GM21786 (cell line): ENCODE data around the gene CAD.
"Not testable (repeated sequence)": the region's sequence is repeated elsewhere in the genome, so short reads cannot be mapped to it uniquely, and the experiment has no call there.

Experiments used
- ATAC-seq: cut with Tn5 transposase; IDR thresholded peaks from one replicate; pipeline ENCODE4 v1.9.1; 2021; ENCODE audit not compliant: unreplicated experiment

The CAD gene

GRCh38 chr2:27217173-27218121 is at the start of gene CAD:
TSS of gene CAD (plus strand) at chr2:27217369. CDS start at chr2:27217552, 183 bp downstream.
- ATAC-seq, result peak; percentile 71

- no peak for ATAC-seq
Observed at GRCh38 chr2:27170581-27171337, 46.4 kb upstream of the CAD start.

- ATAC-seq, result no peak
Observed at GRCh38 chr2:27171351-27171848, 45.8 kb upstream of the CAD start.

GRCh38 chr2:27174638-27175037 is 42.5 kb upstream of the CAD start:
- no peak for ATAC-seq

- no peak for ATAC-seq
Observed at GRCh38 chr2:27175330-27175729, 41.8 kb upstream of the CAD start.

GRCh38 chr2:27175781-27176180 is 41.4 kb upstream of the CAD start:
- not testable (repeated sequence) for ATAC-seq

- no peak for ATAC-seq
Observed at GRCh38 chr2:27177441-27178351, 39.5 kb upstream of the CAD start.

- no peak for ATAC-seq
Observed at GRCh38 chr2:27178469-27178868, 38.7 kb upstream of the CAD start.

GRCh38 chr2:27179344-27180000 is 37.7 kb upstream of the CAD start:
- no peak for ATAC-seq

- no peak for ATAC-seq
Observed at GRCh38 chr2:27182346-27182745, 34.8 kb upstream of the CAD start.

- no peak for ATAC-seq
Observed at GRCh38 chr2:27184115-27184514, 33.1 kb upstream of the CAD start.

- ATAC-seq, result no peak
Observed at GRCh38 chr2:27185331-27186026, 31.7 kb upstream of the CAD start.

GRCh38 chr2:27186613-27187345 is 30.4 kb upstream of the CAD start:
- ATAC-seq, result no peak

- ATAC-seq, result no peak
Observed at GRCh38 chr2:27189989-27190388, 27.2 kb upstream of the CAD start.

GRCh38 chr2:27191070-27191829 is 25.9 kb upstream of the CAD start:
- ATAC-seq, result no peak

GRCh38 chr2:27194538-27195354 is 22.4 kb upstream of the CAD start:
- no peak for ATAC-seq

- not testable (repeated sequence) for ATAC-seq
Observed at GRCh38 chr2:27195799-27196198, 21.4 kb upstream of the CAD start.
